ENCODE data around the gene ADORA1.

DNA sequence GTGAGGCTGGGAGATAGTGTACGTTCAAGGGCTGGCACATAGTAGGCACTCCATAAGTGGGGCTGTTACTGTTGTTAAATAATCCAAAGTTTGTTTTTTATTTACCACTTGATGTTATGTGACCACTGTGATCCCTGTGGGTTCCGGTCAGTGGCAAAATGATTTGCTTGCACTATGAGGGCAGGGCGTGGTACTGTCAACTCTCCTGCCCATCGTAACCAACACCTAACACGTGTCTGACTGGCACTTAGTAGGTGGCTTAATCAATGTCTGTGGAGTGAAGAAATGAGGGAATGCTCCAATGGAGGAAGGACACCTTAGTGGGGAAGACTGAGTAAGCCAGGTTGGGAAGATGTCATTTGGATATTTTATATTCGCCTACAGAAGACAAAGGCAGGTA is 14.6 kb downstream of the ADORA1 start:
- TF ChIP-seq POLR2A (IDR thresholded peaks at IDR 0.05; ENCODE audit: low read depth, low read length) (no peak), POLR2AphosphoS5 (IDR thresholded peaks at IDR 0.05; ENCODE audit: low read depth, low read length) (no peak)
